DMS 273 (cell line): ENCODE results near the gene EHD4.

Source experiments
- DNase-seq: peaks from one replicate; lab custom pipeline; 2025; ENCODE audit not compliant: unreplicated experiment; lab: John Stamatoyannopoulos, UW

EHD4 gene

DNA sequence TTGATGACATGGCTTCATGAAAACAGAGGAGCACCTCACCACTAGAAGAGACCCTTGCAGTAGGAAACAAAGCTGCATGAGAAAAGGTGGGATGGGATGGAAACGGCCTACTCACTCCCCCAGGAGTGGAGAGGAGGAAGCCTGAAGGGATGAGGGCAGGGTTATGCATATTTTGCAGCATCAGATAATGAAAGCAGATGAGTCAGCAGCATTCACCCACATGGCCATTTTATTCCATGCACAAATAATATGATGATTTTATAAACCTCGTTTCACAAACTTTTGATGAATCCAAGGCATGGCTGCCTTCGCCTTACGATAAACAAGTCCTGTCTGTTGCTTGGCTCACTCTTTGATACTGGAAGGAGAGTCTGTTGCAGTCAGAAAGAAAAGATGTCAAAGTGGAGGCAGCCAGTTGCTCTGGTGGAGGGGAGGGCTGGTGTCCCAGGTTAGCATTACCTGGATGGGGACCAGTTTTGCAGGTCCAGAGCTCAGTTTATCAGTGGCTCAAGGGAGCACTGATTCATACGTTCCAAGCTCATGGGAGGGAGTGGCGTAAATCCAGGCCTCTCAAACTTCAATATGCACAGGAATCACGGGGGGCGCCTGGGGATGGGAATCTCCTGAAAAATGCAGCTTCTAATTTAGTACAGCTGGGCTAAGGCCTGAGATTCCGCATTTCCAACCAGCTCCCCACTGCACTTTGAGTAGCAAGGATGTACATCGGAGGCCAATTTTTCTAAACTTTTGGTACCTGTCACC, 9.2 kb upstream of the EHD4 start:
- no peak for DNase-seq

DNA sequence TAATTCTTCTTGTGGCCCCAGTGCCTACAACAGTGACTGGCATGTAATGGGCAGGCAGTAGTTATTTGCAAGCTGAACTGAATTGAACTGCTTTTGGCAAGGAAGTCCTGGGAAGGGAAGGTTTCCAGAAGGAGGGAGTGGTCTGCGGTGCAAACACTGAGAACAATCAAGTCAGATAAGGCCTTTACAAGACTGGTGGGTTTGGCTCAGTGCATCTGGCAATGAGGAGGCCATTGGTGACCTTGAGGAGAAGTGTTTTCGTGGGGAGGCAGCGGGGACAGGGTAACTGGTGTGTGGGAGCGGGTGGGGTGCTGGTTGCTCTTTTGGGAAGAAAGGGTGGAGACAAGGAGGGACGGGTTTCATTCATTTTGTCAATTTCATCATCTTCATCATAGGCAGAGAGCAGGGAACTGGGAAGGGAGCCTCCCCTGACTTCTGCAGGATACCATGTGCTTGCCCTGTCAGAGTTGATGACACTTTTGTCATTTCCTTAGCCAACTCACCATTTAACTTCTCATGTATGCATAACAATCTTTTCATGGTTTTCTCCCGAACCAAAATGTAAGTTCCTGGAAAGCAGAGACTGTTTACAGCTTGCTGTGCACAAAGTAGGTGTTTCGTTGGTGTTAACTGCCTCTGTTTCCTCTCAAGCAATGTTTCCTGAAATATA, 8.4 kb upstream of the EHD4 start:
- DNase-seq: no peak

DNA sequence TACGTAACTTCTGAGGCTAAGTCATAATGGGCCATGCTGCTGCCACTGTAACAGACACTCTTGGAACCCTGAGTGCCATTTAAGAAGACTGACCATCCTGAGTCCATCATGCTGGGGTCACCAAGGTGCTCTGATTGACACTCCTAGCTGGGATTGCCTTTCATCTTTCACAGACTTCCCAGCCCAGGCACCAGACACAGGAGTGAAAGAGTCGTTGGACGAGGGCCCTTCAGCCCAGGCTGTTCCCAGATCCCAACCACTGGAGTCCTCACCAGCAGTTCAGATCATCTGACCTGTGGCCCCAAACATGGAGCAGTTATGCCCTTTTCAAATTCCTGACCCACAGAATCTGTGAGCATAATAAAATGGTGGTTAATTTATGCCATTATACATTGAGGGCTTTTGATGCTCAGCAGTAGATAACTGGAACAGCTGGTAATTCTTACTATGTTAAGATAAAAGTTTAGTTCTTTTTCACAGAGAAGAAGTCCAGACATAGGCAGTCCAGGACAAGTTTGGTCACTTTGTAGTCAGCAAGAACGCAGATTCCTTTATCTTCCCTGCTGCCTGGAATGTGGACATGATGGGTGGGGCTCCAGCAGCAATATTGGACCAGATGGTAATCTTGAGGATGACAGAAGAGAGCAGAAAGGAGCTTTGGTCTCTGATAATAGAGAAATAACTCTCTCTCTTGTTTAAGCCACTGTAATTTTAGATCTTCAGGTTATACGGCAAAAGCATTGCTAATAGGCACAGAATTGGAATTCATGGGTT, 7.3 kb upstream of the EHD4 start:
- DNase-seq: no peak

DNA sequence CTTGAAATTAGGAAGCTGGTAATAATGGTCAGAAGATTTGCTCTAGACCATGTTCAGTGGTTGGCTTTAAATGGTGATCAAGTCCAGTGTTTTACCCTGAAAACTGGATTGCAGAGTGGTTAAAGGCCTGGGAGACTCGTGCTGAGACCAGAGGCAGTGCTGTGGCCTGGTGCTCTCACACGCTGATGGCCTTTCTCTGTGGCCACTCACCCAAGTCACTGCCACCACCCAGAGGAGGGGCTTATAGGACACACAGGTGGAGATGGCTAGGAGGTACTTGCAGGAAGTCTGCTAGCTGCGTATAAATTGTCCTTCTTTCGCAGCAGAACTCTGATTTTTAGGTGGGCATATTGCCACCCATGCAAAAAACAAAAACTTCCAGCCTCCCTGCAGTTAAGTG, 6.2 kb upstream of the EHD4 start:
- DNase-seq: no peak

DNA sequence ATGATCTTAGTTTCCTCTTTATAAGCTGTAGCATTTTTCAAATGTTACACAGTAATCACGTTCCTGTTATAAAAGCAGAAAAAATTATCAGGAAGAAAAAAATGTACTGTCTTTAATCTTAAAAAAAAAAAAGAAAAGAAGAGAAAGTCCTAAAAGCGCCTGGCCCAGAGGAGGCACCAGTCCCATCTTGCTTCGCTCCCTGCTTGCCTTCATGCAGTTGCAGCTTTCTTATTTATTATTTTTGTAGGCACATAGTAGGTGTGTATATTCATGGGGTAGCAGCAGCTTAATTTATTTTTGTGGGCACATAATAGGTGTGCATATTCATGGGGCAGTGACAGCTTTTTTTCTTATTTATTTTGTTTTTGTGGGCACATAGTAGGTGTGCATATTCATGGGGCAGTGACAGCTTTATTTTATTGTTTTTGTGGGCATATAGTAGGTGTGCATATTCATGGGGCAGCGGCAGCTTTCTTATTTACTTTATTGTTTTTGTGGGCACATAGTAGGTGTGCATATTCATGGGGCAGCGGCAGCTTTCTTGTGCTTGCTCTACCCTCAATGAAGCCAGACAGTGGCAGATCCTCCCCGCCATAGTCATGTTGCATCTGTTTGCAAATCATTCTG, 5.5 kb upstream of the EHD4 start:
- DNase-seq: no peak

DNA sequence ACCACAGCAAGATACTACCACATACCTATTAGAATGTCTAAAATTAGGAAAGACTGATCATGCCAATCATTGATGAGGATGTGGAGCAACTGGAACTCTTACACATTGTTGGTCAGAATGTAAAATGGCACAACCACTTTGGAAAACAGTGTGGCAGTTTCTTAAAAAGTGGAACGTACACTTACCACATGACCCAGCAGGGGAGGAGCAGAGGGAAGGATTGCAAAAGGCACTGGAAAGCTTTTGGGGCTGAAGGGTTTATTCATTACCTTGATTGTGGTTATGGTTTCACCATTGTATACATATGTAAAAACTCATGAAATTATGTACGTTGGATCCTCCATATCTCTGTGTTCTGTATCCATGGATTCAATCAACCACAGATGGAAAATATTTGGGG, 3.3 kb upstream of the EHD4 start:
- DNase-seq: no peak

DNA sequence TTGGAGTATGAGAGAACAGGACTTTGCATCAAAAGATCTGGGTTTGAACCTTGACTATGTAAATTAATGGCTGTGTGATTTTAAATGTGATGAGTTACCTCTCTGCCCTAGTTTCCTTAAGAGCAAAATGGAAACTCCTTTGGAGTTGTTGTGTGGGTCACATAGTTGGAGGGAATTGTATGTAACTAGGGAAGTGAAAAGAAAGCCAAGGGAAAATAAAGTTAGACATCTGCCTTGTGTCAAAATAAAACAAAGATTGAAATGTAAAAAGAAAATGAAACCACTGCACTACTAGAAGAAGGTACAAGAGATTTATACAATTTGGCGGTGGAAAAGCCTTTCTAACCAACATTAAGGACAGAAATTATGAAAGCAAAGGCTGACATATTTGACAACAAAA, 1.7 kb upstream of the EHD4 start:
- no peak for DNase-seq

DNA sequence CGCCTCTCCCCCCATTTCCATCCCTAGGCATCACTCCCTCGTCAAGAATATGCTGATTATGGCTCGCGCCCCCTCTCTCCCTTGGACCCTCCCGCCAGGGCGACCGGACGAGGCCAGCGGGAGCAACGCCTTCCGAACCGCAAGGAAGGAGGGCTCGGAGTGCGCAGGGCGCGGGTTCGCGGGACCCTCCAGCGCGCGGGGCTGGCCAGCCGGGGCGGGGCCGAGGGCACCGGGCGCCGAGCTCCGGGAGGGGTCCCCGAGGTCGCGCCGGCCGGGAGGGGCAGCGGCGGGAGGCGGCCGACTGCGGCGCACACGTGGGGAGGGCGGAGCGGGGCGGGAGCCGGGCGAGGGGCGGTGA, 483 bp downstream of the EHD4 start:
- DNase-seq: peak; percentile 61

DNA sequence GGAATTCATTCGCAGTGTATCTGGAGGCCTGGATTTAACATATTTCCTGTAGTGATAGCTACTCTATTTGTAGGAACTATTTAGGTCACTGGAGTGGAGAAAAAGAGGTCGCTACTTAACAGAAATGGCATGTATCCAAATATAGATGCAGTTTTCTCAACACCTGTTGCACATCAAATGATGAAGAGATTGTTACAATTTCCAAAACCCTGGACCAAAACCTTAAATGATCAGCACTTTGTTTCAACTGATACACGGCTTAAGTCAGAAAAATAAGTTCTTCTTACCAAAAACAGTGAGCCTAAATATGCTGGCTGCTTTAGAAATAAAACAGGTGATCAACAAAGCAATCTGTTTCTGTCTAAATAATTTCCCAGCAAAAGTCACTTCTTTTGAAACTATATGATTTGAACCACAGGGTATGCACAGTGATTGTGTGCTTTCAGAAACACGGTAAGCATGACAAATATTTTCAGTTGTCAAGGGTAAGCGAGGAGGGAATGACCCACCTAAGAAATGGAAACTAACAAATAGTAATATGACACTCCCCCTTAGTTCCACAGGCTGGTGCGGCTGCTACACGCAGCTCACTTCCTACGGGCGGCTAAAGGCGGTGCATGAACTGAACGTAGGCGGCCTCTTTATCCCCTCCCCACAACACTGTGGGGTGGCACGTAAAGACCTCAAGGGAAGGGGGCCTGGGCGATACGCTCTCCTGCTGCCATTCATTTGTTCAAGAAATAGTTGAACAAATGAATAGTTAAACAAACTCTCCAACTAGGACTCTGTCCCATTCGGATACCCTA, 1.1 kb downstream of the EHD4 start:
- DNase-seq: peak; percentile 77

DNA sequence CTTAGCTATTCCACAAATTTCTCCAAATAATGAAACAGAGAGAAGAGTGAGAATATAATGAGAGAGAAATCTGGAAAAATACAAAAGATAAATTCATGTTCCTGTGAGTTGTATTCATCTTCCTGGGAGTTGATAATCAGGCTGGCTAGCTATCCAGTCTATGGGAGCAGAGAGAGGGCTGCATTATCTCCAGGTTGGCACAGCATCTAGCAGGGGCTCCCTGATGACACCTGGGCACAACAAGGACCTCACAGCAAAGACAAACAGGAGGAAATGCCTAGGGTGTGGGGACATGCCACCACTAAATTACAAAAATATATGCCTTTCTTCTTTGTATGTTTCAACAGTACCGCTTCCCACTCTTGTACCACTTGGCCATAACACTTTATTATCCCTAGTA, 1.9 kb downstream of the EHD4 start:
- DNase-seq: no peak

DNA sequence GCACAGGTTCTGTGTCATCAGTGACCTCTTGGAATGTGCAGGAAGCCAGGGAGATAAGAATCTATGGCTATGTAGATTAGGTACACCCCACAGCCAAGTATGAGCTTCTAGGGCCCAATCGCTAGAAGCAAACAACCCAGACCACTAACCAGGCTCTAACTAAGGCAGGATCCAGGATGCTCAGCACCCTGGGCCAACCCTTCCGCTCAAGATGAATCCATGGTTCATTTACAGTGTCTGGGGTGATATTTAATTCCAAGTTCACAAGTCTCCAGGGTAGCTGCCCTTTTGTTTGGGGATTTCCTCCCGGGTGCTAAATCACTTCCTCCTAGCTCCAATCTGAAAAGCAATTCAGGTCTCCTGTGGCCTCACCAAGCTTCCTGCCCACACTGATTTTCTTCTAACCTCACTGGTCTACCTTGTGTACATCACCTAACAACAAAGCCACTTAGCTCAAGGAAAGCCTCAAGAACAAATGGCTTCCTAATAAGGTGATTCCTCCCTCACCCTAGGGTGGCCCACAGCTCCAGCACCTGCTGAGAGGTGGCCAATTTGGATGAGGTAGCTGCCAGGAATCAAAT, 2.4 kb downstream of the EHD4 start:
- no peak for DNase-seq

DNA sequence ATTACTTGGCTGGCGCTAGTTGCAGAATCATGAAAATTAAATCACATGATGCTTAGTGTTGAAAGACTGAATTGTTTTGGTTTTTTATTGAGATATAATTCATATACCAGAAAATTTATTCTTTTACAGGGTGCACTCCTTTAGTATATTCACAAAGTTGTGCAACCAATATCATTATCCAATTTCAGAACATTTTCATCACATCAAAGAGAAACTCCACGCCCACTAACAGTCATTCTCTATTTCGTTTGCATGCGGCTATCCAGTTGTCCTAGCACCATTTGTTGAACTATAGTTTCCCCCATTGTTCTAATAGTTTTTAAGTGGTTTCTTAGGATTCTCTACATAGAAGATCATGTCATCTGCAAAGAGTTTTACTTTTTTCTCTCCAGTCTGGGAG, 3.7 kb downstream of the EHD4 start:
- DNase-seq: no peak

DNA sequence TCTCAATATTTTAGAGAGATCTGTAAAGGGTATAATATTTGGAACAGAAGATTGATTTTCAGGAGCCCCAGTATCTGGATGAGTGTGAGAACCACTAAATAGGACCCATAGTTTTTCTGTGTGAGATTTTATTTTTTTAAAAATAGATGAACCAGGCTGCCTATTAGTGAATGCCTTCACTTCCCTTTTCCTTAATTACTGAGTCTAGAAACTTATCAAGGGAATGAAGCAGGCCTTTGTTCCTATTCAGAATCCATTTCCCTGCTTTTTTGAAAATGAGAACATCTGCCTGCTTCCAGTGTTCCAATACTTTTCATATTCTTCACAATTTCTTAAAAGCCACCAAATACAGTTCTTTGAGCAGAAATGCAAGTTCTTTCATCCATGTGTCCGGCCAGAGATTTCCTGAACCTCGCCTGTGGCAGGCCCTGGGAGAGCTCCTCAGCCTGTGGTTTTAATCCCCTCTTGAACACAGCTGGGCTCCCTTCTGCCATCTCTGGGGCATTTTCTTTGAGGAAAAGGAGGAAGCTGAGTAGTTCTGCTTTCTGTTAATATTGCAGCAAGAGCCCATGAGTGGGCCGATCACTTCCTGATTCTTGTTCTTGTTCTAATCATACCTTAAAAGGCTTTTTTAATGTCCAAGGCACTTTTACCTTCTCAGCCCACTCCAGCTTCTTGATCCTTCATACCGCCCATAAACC, 4.7 kb downstream of the EHD4 start:
- DNase-seq: no peak

DNA sequence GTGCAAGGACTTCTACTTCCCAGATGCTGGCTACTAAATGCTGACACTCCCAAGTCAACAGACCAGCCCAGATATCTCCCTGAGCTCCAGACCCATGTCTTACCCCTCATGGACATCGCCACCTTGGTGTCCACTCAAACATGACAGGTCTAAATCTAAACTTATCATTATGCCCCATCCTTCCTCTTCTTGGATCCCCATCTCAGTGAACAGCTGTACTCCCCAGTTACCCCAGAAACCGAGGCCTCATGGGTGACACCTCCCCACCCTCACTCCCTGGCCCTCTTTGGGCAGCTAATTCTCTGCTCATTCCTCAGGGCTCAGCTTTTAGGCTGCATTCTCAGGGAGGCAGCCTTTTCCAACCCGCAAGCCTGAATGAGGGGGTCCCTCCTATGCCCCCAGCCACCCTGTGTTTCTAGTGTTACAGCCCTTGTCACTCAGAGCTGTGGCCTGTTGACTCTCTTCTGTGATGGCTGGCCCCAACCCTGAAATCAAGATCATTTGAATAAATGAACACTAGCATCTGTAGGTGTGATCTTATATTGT, 5.4 kb downstream of the EHD4 start:
- DNase-seq: no peak

DNA sequence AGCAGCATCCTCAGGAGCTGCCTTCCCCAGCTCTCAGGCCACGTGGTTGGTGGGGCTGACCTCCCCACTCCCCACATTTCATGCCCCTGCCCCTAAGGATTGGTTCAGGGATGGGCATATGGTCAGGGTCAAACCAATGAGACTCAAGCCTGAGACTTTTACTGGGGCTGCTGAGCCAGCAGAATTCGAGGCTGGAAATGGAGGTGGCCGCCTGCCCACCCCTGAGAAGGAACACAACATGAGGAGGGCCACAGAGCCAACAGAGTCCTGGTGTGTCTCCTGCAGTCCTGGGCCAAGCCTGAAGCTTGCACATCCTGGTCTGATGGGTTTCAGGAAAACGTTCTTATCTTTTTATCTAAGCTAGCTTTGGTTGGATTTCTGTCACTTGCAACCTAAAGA, 5.9 kb downstream of the EHD4 start:
- DNase-seq: no peak

DNA sequence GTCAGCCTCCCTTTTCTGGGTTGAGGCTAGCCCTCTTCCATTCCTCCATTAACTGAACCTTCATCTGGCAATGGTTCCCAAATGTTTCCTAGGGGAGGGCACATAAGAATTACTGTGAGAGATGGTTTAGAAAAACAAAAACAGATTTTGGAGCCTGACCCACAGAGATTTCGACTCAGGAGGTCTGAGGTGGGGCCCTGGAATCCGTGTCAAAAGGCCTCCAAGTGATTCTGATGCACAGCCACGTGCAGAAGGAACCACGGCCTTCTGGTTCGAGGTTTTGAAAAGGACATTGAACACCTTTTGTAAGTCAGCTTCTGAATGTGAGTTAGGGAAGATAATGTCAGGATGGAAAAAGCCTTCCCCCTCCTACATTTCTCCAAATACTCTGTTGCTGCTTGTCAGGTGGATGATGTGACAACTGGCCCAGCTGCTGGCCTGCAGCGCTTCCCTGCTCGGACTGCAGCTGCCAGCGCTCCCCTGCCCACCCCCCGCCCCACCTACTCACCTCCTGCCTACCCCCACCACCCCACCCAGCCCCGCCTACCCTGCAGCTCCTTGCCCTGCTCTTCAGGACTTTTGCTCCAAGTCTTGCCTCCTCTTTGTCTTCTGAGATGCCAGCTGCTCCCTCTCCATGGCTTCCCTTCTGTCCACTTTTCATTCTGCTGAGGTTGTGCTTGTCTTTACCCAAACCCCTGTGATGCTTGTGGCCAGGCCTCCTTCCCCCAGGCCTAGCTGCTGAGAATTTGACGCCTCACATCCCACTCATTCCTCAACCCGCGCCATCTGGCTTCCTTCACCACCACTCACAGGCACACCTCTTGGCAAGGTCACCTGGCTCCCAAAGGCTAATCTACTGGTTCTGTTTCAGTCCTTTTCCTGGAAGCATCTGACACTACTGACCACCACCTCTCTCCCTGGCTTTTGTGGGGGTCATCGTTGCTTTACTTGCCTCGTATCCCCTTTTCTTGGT, 6.6 kb downstream of the EHD4 start:
- peak; percentile 9 for DNase-seq

DNA sequence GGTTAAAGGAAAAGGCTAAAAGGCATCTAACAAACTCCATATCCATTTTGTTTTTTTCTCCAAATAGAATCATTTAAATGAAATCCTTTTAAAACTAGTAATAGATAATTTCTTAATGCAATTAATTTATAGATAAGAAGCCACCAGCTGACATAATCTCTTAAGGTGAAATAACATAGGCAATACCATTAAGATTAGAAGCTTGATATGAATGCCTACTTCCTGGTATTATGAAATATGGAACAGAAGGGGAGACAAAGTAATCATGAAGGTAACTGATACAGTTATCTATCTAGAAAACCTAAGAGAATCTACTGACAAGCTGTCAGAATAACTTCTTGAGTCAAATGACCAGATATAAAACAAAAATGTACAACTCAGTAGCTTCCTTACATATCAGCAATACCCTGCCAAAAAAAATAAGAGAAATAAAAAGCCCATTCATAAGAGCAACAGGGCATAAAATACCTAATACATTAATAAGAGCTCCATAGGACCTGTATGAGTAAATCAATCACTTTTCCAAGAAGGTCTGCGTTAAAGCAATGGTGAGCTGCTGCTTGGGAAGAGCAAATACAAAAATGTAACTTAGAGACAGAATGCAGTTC, 10.7 kb downstream of the EHD4 start:
- no peak for DNase-seq

DNA sequence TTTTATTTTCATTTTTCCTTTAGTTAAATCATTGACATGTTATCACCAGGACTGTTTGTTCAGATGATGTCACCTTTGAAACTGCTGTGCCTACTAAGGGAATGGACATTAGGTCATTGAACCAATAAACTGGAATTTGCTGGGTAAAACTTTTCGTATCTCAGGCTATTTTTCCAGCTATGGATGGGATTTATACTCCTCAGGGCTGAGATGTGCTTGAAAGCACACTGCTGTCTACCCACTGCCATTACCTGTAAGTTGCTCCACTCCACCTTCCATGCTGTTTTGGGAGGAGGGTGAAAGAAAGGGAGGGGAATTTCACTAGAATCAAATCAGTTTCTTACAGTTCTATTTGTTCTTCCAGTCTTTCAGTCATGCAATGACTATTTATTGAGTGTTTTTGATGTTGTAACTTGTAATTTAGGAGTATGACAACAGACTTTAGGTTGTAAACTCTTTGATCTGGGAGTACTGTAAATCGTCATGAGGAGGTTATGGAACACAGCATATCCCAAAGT, 11.3 kb downstream of the EHD4 start:
- DNase-seq: no peak
